ENCODE results near the gene CENPE.

DNA sequence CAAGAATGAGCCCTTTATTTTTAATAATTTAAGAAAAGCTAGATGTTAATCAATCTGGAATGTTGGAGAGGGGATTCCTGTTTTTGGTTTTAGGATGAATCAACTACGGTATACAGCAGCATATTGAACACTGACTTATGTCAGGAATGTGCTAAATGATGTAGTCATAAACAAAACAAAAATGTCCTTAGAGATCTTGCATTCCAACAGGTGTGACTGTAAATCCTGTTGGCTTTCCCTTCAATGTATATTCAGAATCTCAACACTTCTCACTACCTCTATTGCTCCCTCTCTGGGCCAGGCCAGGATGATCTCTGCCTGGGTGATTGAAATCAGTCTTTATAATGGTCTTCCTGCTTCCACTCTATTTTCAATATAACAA lies 60.7 kb downstream of the CENPE start:
- TF ChIP-seq EP300 (IDR thresholded peaks at IDR 0.05) (no peak), POLR2A (IDR thresholded peaks at IDR 0.05) (no peak), POLR2AphosphoS5 (IDR thresholded peaks at IDR 0.05) (no peak)
- TF ChIP-seq, protein P1, sequence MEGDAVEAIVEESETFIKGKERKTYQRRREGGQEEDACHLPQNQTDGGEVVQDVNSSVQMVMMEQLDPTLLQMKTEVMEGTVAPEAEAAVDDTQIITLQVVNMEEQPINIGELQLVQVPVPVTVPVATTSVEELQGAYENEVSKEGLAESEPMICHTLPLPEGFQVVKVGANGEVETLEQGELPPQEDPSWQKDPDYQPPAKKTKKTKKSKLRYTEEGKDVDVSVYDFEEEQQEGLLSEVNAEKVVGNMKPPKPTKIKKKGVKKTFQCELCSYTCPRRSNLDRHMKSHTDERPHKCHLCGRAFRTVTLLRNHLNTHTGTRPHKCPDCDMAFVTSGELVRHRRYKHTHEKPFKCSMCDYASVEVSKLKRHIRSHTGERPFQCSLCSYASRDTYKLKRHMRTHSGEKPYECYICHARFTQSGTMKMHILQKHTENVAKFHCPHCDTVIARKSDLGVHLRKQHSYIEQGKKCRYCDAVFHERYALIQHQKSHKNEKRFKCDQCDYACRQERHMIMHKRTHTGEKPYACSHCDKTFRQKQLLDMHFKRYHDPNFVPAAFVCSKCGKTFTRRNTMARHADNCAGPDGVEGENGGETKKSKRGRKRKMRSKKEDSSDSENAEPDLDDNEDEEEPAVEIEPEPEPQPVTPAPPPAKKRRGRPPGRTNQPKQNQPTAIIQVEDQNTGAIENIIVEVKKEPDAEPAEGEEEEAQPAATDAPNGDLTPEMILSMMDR (IDR thresholded peaks at IDR 0.05) = no peak
